Astrocyte (in vitro differentiated cells and primary cell): ENCODE data around the gene OTOR. TPM values are rescaled to one million over a fixed set of nuclear protein-coding genes. Genes with fewer than 3 reads are reported as not detected.

Source experiments
- DNase-seq: peaks from one replicate; pipeline ENCODE4 v3.0.0-alpha.2; 2010; ENCODE audit warnings: low read depth
- FAIRE-seq: peaks from 2 replicates; lab custom pipeline; 2011; peaks lifted over from hg19 to GRCh38; lab: Jason Lieb, UNC
- H2AFZ ChIP-seq: 2 replicates; pipeline ENCODE4 v1.6.0; 2012; ENCODE audit warnings: low read depth, low read length, inconsistent platforms
- H3K27ac ChIP-seq: 2 replicates; pipeline ENCODE4 v1.5.1; 2011; ENCODE audit warnings: low read depth, low read length, inconsistent platforms
- H3K27me3 ChIP-seq: 2 replicates; pipeline ENCODE4 v1.6.0; 2011; ENCODE audit warnings: low read length, inconsistent platforms; ENCODE audit not compliant: insufficient read depth
- H3K36me3 ChIP-seq: 2 replicates; pipeline ENCODE4 v1.5.1; 2011; ENCODE audit warnings: low read length, inconsistent platforms; ENCODE audit not compliant: insufficient read depth
- H3K4me1 ChIP-seq: 2 replicates; pipeline ENCODE4 v1.5.1; 2011; ENCODE audit warnings: low read length, inconsistent platforms; ENCODE audit not compliant: insufficient read depth
- H3K4me2 ChIP-seq: 2 replicates; pipeline ENCODE4 v1.6.0; 2012; ENCODE audit warnings: low read length, inconsistent platforms
- H3K4me3 ChIP-seq: 2 replicates; pipeline ENCODE4 v1.5.1; 2011; ENCODE audit warnings: low read depth, mild to moderate bottlenecking, low read length, inconsistent platforms; ENCODE audit not compliant: insufficient read depth
- H3K79me2 ChIP-seq: 2 replicates; pipeline ENCODE4 v1.6.0; 2012; ENCODE audit warnings: mild to moderate bottlenecking, low read length, inconsistent platforms; ENCODE audit not compliant: insufficient read depth
- H3K9ac ChIP-seq: 2 replicates; pipeline ENCODE4 v1.6.0; 2012; ENCODE audit warnings: mild to moderate bottlenecking, low read length, inconsistent platforms
- H3K9me3 ChIP-seq: 2 replicates; pipeline ENCODE4 v1.5.1; 2012; ENCODE audit warnings: low read depth, mild to moderate bottlenecking, low read length, inconsistent platforms; ENCODE audit not compliant: insufficient read depth
- H4K20me1 ChIP-seq: 2 replicates; pipeline ENCODE4 v1.6.0; 2012; ENCODE audit warnings: low read length, inconsistent platforms; ENCODE audit not compliant: insufficient read depth
- H3K27ac Mint-ChIP-seq: one replicate; pipeline ENCODE4 v1.8.0; 2021; ENCODE audit warnings: mild to moderate bottlenecking, mixed read lengths; ENCODE audit not compliant: unreplicated experiment
- H3K27me3 Mint-ChIP-seq: one replicate; pipeline ENCODE4 v1.8.0; 2021; ENCODE audit warnings: low read depth, mixed read lengths; ENCODE audit not compliant: unreplicated experiment
- H3K36me3 Mint-ChIP-seq: one replicate; pipeline ENCODE4 v1.8.0; 2021; ENCODE audit warnings: low read depth, mixed read lengths; ENCODE audit not compliant: unreplicated experiment
- H3K4me1 Mint-ChIP-seq: one replicate; pipeline ENCODE4 v1.8.0; 2021; ENCODE audit warnings: low read depth, mixed read lengths; ENCODE audit not compliant: unreplicated experiment
- H3K4me3 Mint-ChIP-seq: one replicate; pipeline ENCODE4 v1.8.0; 2021; ENCODE audit warnings: mild to moderate bottlenecking, moderate library complexity, mixed read lengths; ENCODE audit not compliant: unreplicated experiment
- H3K9me3 Mint-ChIP-seq: one replicate; pipeline ENCODE4 v1.8.0; 2021; ENCODE audit warnings: mild to moderate bottlenecking, mixed read lengths; ENCODE audit not compliant: unreplicated experiment
- CTCF ChIP-seq: IDR thresholded peaks from 2 replicates; pipeline ENCODE4 v1.5.1; 2011; ENCODE audit warnings: low read depth, mild to moderate bottlenecking, inconsistent platforms, low read length, moderate library complexity; ENCODE audit not compliant: insufficient read depth
- EZH2 ChIP-seq: IDR thresholded peaks from 2 replicates; pipeline ENCODE4 v1.6.1; 2012; ENCODE audit warnings: mild to moderate bottlenecking, low read length, inconsistent platforms; ENCODE audit not compliant: insufficient read depth
- total RNA-seq: library from RNA; stranded (reverse); gene quantifications from 2 replicates; pipeline ENCODE4 v1.2.1, GENCODE V29; 2021

Gene OTOR
- total RNA-seq, 1 donor from 2014 or later: not detected

- no peak for TF ChIP-seq EZH2
- no peak for TF ChIP-seq CTCF
- Histone ChIP-seq H3K27ac (no peak overlapping the region), H2AFZ (no peak overlapping the region), H3K4me2 (no peak overlapping the region), H3K27me3 (peaks cover 4% of the 10 kb centered on the region), H3K36me3 (no peaks in the 10 kb centered on the region), H4K20me1 (no peaks in the 10 kb centered on the region), H3K4me3 (no peak overlapping the region), H3K4me1 (no peaks in the 10 kb centered on the region), H3K9me3 (no peaks in the 10 kb centered on the region), H3K79me2 (no peaks in the 10 kb centered on the region), H3K9ac (no peak overlapping the region)
- no peaks in the 10 kb centered on the region for H3K36me3 Mint-ChIP-seq
- H3K27me3 Mint-ChIP-seq: peaks cover 4% of the 10 kb centered on the region
- peaks cover under 1% of the 10 kb centered on the region for H3K9me3 Mint-ChIP-seq
- FAIRE-seq (no peak), DNase-seq (no peak)
- no peak overlapping the region for H3K4me3 Mint-ChIP-seq
- no peaks in the 10 kb centered on the region for H3K4me1 Mint-ChIP-seq
- H3K27ac Mint-ChIP-seq: no peak overlapping the region
These were observed 35.6 kb upstream of the OTOR start for GRCh38 chr20:16712511-16712947.

GRCh38 chr20:16713066-16713465, 35.1 kb upstream of the OTOR start:
- Histone ChIP-seq H3K4me1 (no peaks in the 10 kb centered on the region), H4K20me1 (no peaks in the 10 kb centered on the region), H3K36me3 (no peaks in the 10 kb centered on the region), H3K9ac (no peak overlapping the region), H3K27me3 (peaks cover 4% of the 10 kb centered on the region), H3K79me2 (no peaks in the 10 kb centered on the region), H3K9me3 (no peaks in the 10 kb centered on the region), H3K4me3 (no peak overlapping the region), H3K27ac (no peak overlapping the region), H2AFZ (no peak overlapping the region), H3K4me2 (no peak overlapping the region)
- Mint-ChIP-seq H3K36me3 (no peaks in the 10 kb centered on the region), H3K4me3 (no peak overlapping the region), H3K9me3 (no peaks in the 10 kb centered on the region), H3K27me3 (peaks cover 4% of the 10 kb centered on the region), H3K27ac (no peak overlapping the region), H3K4me1 (no peaks in the 10 kb centered on the region)
- FAIRE-seq: no peak
- TF ChIP-seq CTCF (no peak), EZH2 (no peak)
- DNase-seq: no peak

GRCh38 chr20:16714242-16714641, 33.9 kb upstream of the OTOR start:
- FAIRE-seq: no peak
- no peaks in the 10 kb centered on the region for H3K36me3 ChIP-seq
- H3K4me1 Mint-ChIP-seq: no peaks in the 10 kb centered on the region

More at GRCh38 chr20:16714242-16714641, 33.9 kb upstream of the OTOR start:
- no peaks in the 10 kb centered on the region for H3K9me3 ChIP-seq
- H3K36me3 Mint-ChIP-seq: no peaks in the 10 kb centered on the region
- peaks cover 4% of the 10 kb centered on the region for H3K27me3 Mint-ChIP-seq
- H3K9me3 Mint-ChIP-seq: no peaks in the 10 kb centered on the region
- H3K9ac ChIP-seq: no peak overlapping the region
- H3K27me3 ChIP-seq: peaks cover 4% of the 10 kb centered on the region
- no peak overlapping the region for H3K4me3 Mint-ChIP-seq
- H3K4me1 ChIP-seq: no peaks in the 10 kb centered on the region
- H4K20me1 ChIP-seq: no peaks in the 10 kb centered on the region
- no peak overlapping the region for H3K4me2 ChIP-seq
- H2AFZ ChIP-seq: no peak overlapping the region
- no peaks in the 10 kb centered on the region for H3K79me2 ChIP-seq
- H3K4me3 ChIP-seq: no peak overlapping the region
- TF ChIP-seq EZH2 (no peak), CTCF (no peak)
- DNase-seq: no peak
- H3K27ac ChIP-seq: no peak overlapping the region
- no peak overlapping the region for H3K27ac Mint-ChIP-seq
